Measurements from ENCODE around the gene GUCA2A.

GRCh38 chr1:42137766-42138165, 26.8 kb downstream of the GUCA2A start:
- TF ChIP-seq, protein P1, sequence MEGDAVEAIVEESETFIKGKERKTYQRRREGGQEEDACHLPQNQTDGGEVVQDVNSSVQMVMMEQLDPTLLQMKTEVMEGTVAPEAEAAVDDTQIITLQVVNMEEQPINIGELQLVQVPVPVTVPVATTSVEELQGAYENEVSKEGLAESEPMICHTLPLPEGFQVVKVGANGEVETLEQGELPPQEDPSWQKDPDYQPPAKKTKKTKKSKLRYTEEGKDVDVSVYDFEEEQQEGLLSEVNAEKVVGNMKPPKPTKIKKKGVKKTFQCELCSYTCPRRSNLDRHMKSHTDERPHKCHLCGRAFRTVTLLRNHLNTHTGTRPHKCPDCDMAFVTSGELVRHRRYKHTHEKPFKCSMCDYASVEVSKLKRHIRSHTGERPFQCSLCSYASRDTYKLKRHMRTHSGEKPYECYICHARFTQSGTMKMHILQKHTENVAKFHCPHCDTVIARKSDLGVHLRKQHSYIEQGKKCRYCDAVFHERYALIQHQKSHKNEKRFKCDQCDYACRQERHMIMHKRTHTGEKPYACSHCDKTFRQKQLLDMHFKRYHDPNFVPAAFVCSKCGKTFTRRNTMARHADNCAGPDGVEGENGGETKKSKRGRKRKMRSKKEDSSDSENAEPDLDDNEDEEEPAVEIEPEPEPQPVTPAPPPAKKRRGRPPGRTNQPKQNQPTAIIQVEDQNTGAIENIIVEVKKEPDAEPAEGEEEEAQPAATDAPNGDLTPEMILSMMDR (conservative IDR thresholded peaks at IDR 0.05) = no peak
- TF ChIP-seq EZH2 (IDR thresholded peaks at IDR 0.05; ENCODE audit: low read depth) = no peak

Measured in PC-9 (cell line).